ENCODE measurements around the gene RAP1GAP. TPM values are rescaled to one million over a fixed set of nuclear protein-coding genes. Genes with fewer than 3 reads are reported as not detected.

RAP1GAP gene
- total and polyA plus RNA-seq, 9 of the 15 experiments (the other 6 are each of a cell fraction or from before 2014, with no cell fraction given) = 0.29 to 30.2 (median 19.2) TPM

- TF ChIP-seq, protein P1, sequence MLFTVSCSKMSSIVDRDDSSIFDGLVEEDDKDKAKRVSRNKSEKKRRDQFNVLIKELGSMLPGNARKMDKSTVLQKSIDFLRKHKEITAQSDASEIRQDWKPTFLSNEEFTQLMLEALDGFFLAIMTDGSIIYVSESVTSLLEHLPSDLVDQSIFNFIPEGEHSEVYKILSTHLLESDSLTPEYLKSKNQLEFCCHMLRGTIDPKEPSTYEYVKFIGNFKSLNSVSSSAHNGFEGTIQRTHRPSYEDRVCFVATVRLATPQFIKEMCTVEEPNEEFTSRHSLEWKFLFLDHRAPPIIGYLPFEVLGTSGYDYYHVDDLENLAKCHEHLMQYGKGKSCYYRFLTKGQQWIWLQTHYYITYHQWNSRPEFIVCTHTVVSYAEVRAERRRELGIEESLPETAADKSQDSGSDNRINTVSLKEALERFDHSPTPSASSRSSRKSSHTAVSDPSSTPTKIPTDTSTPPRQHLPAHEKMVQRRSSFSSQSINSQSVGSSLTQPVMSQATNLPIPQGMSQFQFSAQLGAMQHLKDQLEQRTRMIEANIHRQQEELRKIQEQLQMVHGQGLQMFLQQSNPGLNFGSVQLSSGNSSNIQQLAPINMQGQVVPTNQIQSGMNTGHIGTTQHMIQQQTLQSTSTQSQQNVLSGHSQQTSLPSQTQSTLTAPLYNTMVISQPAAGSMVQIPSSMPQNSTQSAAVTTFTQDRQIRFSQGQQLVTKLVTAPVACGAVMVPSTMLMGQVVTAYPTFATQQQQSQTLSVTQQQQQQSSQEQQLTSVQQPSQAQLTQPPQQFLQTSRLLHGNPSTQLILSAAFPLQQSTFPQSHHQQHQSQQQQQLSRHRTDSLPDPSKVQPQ (CRISPR knock-in tag; IDR thresholded peaks at IDR 0.05; ENCODE audit: borderline replicate concordance) = no peak
- no peak for TF ChIP-seq HDAC1 (IDR thresholded peaks at IDR 0.05)
Measured at GRCh38 chr1:21590126-21590880, 78.9 kb downstream of the RAP1GAP start (continued).

- no peaks in the 10 kb centered on the region for H3K9me3 ChIP-seq (replicated peaks; ENCODE audit: control insufficient read depth, insufficient read depth, low read depth, low read length)
- no peaks in the 10 kb centered on the region for H3K9me1 ChIP-seq (ENCODE audit: control insufficient read depth, insufficient read depth, low read length)
- peaks cover 16 to 51% of the 10 kb centered on the region in 2 experiments; a peak in 3 of 5 replicates for H3K4me1 ChIP-seq (replicated peaks in 1 of 2; ENCODE audit: control insufficient read depth in 2 of 2, insufficient read depth in 2 of 2, low read length in 2 of 2)
- no peaks in the 10 kb centered on the region; the same call in none of the 2 replicates for H4K20me1 ChIP-seq (replicated peaks; ENCODE audit: control insufficient read depth, insufficient read depth, low read length)
- H3K27me3 ChIP-seq (ENCODE audit: control insufficient read depth in 2 of 2, insufficient read depth in 2 of 2, low read length in 2 of 2) = peaks cover 0 to 26% of the 10 kb centered on the region in 2 experiments; a peak in 3 of 5 replicates
- H3K4me3 ChIP-seq = no peak overlapping the region
- ChIA-PET POLR2A (interaction anchor here (0.7 to 1.0 kb wide), 2 partner anchors 10 to 41 kb away, joined by 3 read pairs; no protein-coding TSS in a partner anchor), CTCF (ENCODE audit: low intra/inter-chr PET ratio) (no interaction called here)
- no peaks in the 10 kb centered on the region for H3K79me2 ChIP-seq (ENCODE audit: control insufficient read depth, insufficient read depth, low read length)
- in situ Hi-C loops (cut with MboI) = loop anchor here (5.0 kb wide), 1 partner anchor 77 kb away; no protein-coding TSS in a partner anchor
- TF ChIP-seq ZBTB7A (IDR thresholded peaks at IDR 0.05; ENCODE audit: borderline replicate concordance, control insufficient read depth, low read depth, low read length) = 0 out of 2 replicates have a peak, but pooled peaks have one; percentile 7
- TF ChIP-seq ADNP (tag; IDR thresholded peaks at IDR 0.05) = peak; percentile 67
- peak; percentile 75 for TF ChIP-seq RBM25 (IDR thresholded peaks at IDR 0.05; ENCODE audit: low read depth, low read length, severe bottlenecking)
- peak; percentile 63 for TF ChIP-seq BCOR (IDR thresholded peaks at IDR 0.05)
- TF ChIP-seq, protein P2, sequence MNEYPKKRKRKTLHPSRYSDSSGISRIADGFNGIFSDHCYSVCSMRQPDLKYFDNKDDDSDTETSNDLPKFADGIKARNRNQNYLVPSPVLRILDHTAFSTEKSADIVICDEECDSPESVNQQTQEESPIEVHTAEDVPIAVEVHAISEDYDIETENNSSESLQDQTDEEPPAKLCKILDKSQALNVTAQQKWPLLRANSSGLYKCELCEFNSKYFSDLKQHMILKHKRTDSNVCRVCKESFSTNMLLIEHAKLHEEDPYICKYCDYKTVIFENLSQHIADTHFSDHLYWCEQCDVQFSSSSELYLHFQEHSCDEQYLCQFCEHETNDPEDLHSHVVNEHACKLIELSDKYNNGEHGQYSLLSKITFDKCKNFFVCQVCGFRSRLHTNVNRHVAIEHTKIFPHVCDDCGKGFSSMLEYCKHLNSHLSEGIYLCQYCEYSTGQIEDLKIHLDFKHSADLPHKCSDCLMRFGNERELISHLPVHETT (CRISPR knock-in tag; conservative IDR thresholded peaks at IDR 0.05 in 1 of 2, IDR thresholded peaks at IDR 0.05 in 1 of 2) = no peak
- no peak for TF ChIP-seq PRPF4 (IDR thresholded peaks at IDR 0.05; ENCODE audit: insufficient read depth, low read depth, low read length, poor library complexity, severe bottlenecking)
- no TSS peak for BruUV-seq (replicated peaks)
- FAIRE-seq (no peak), DNase-seq (ENCODE audit: extremely low read depth in 1 of 4, low spot score in 3 of 4) (no peak), ATAC-seq (no peak)
- no peak overlapping the region for H3K27ac ChIP-seq (ENCODE audit: extremely low read depth, low read depth, low read length)
- H2AFZ ChIP-seq (ENCODE audit: low read depth, low read length) = no peak overlapping the region
- peak overlapping the region in 1 of 2 experiments; percentile 66; a peak in 1 of 4 replicates for H3K9ac ChIP-seq (ENCODE audit: insufficient read depth in 1 of 2, low read depth in 2 of 2, low read length in 2 of 2)
- WGBS (ENCODE audit: insufficient coverage, low coverage, missing lambda C conversion rate) = 22% methylated on average over 5 of the region's 5 CpGs
- no peaks in the 10 kb centered on the region for H3K36me3 ChIP-seq (ENCODE audit: control insufficient read depth, insufficient read depth, low read length)
- H3K4me2 ChIP-seq (ENCODE audit: insufficient read depth, low read length) = no peak overlapping the region
- intact Hi-C loops (cut with micrococcal nuclease) = loop anchor here (10.0 kb wide), 1 partner anchor 75 kb away; no protein-coding TSS in a partner anchor
Measured at GRCh38 chr1:21589618-21590017, 79.5 kb downstream of the RAP1GAP start.

Data from K562 (cell line).